ENCODE data around the gene APBB1. TPM values are rescaled to one million over a fixed set of nuclear protein-coding genes. Genes with fewer than 3 reads are reported as not detected.

The APBB1 gene
- total RNA-seq, 1 experiment from 2014 or later = 34.8 TPM

DNA sequence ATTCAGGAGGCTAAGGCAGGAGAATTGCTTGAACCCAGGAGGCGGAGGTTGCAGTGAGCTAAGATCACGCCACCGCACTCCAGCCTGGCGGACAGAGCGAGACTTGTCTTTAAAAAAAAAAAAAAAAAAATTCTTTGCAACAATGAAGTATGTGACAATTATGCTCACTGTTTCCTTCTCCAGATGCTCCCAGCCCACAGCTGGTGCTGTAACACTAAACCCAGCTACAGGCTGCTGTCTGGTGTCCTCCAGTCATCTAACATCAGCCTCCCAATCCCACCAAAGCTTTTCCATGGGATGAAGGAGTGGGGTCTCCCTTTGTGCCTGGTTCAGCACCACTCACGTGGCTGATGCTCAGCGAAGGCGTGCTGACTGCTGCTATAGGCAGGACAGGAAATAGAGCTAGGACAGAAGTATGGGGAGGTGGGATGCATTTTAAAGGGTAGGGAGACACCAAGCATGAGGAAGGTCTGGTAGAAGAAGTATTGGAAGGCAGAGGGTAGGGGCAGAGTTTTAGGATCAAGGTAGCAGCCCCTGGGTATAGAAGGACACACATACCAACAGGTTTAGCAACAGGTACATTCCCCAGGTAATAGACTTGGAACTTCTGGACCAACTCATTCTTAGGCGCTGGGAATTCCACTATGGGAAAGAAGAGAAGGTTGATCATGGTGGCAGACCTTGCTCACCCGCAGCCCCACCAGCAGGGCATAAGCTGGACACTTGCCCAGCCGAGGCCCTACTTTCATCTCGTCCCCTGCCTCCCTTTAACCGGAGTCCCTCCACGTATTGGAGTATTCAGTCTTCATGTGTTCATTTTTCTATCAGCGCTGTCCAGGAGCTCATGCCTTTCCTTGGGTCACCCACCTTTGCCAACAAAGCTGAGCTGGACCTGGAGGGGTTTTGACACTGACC is 18.2 kb downstream of the APBB1 start:
- H3K23ac ChIP-seq (ENCODE audit: insufficient read length, low read depth, low read length) = no peak overlapping the region
- H3K9ac ChIP-seq (ENCODE audit: extremely low read depth, insufficient read length, low read length) = no peak overlapping the region
- H3K4me3 Mint-ChIP-seq = no peak overlapping the region
- no peak overlapping the region for H3K18ac ChIP-seq (ENCODE audit: insufficient read length, low read depth, low read length)
- H3K9me3 Mint-ChIP-seq = no peaks in the 10 kb centered on the region
- no peaks in the 10 kb centered on the region for H3K4me1 ChIP-seq (ENCODE audit: insufficient read depth, low read length)
- H3K56ac ChIP-seq (ENCODE audit: insufficient read length, low read depth, low read length) = no peak overlapping the region
- H3K9me3 ChIP-seq (ENCODE audit: control insufficient read depth, low read depth, low read length) = no peaks in the 10 kb centered on the region
- H3K27ac ChIP-seq (ENCODE audit: insufficient read length, low read depth, low read length) = no peak overlapping the region
- WGBS (ENCODE audit: extremely low coverage, insufficient read length, low lambda C conversion rate) = no CpG with 5 or more reads among the region's 15 CpGs
- no peaks in the 10 kb centered on the region for H4K20me1 ChIP-seq (ENCODE audit: control insufficient read depth, insufficient read depth, insufficient read length)
- H3K4ac ChIP-seq (ENCODE audit: low read depth, low read length) = no peak overlapping the region
- H4K5ac ChIP-seq (ENCODE audit: insufficient read length, low read depth, low read length) = no peak overlapping the region
- no peak overlapping the region for H2BK120ac ChIP-seq (ENCODE audit: low read depth, low read length, poor library complexity, severe bottlenecking)
- no peaks in the 10 kb centered on the region for H3K27me3 ChIP-seq (ENCODE audit: insufficient read depth, low read length)
- H3K79me2 ChIP-seq (ENCODE audit: insufficient read depth, low read length) = no peaks in the 10 kb centered on the region
- no peak for TF ChIP-seq CTCF (conservative IDR thresholded peaks at IDR 0.05)
- H3K27ac Mint-ChIP-seq = peak overlapping the region in 2 of 3 experiments; percentile 22 to 82; a peak in 1 of 7 replicates
- H2BK15ac ChIP-seq (ENCODE audit: low read depth, low read length) = no peak overlapping the region
- no peak overlapping the region for H4K91ac ChIP-seq (ENCODE audit: insufficient read length, low read depth, low read length)
- H3K14ac ChIP-seq (ENCODE audit: insufficient read depth, low read length) = no peak overlapping the region
- no peak overlapping the region for H2BK20ac ChIP-seq (ENCODE audit: low read depth, low read length, poor library complexity, severe bottlenecking)
- DNase-seq = no peak
- H2BK12ac ChIP-seq (ENCODE audit: insufficient read length, low read depth, low read length) = no peak overlapping the region
- peaks cover 0 to 10% (median 8%) of the 10 kb centered on the region in 3 experiments; a peak in 2 of 7 replicates for H3K36me3 Mint-ChIP-seq (ENCODE audit: insufficient read depth in 1 of 3, low read depth in 3 of 3)
- H3K27me3 Mint-ChIP-seq (ENCODE audit: low read depth) = no peaks in the 10 kb centered on the region
- H3K23me2 ChIP-seq (ENCODE audit: insufficient read length, low read depth, low read length, poor library complexity, severe bottlenecking) = no peaks in the 10 kb centered on the region
- H2AK5ac ChIP-seq (ENCODE audit: insufficient read length, low read length) = no peak overlapping the region
- H4K8ac ChIP-seq (replicated peaks; ENCODE audit: insufficient read length, low read depth, low read length) = no peak overlapping the region
- H2AFZ ChIP-seq (ENCODE audit: low read length) = no peak overlapping the region
- peaks cover 7 to 16% of the 10 kb centered on the region in 2 experiments for H3K4me1 Mint-ChIP-seq
- no peak overlapping the region for H2BK5ac ChIP-seq (ENCODE audit: insufficient read length, low read length)
- no peak overlapping the region for H3K4me2 ChIP-seq (ENCODE audit: insufficient read depth, insufficient read length, low read length)
- no peak overlapping the region for H3T11ph ChIP-seq (ENCODE audit: low read length)
- no peaks in the 10 kb centered on the region for H3K79me1 ChIP-seq (ENCODE audit: insufficient read depth, low read depth, low read length, poor library complexity, severe bottlenecking)

Measured in H9 (cell line).